T-helper 1 cell treated with Interleukin-12 subunit alpha and Interleukin-12 subunit beta and Interleukin-4 antibody, amounts not matched to agents 30 ng/mL and 1 ng/mL, for 36 hours (primary cell): ENCODE data around the gene TMEM223. TPM values are rescaled to one million over a fixed set of nuclear protein-coding genes. Genes with fewer than 3 reads are reported as not detected.
"Not testable (repeated sequence)": the region's sequence is repeated elsewhere in the genome, so short reads cannot be mapped to it uniquely, and the experiment has no call there.

Source experiments
- intact Hi-C: fragments of 100-400 bp; cut with micrococcal nuclease; formaldehyde crosslinking; loops from one replicate; pipeline ENCODE4 v1.15.1; 2024
- total RNA-seq: library from RNA; stranded (reverse); gene quantifications from 2 replicates; pipeline ENCODE4 v1.2.3, GENCODE V29; 2022

Gene TMEM223
- total RNA-seq, 1 donor from 2014 or later, result 18.4 TPM

GRCh38 chr11:62755086-62755615, 36.7 kb downstream of the TMEM223 start:
- intact Hi-C loops, result loop anchor here (2.0 kb wide), 1 partner anchor 76 kb away; the partner anchor contains the start of gene UBXN1

GRCh38 chr11:62753736-62754603, 37.8 kb downstream of the TMEM223 start, which contains the start of gene ZBTB3:
TSS of gene ZBTB3 (minus strand) at chr11:62754160. CDS start at chr11:62753664, 496 bp downstream.
- intact Hi-C loops, result loop anchor here (1.0 to 2.0 kb wide), 13 partner anchors 7 to 163 kb away; partner anchors contain the start of genes NXF1, POLR2G, STX5 and TAF6L

GRCh38 chr11:62752994-62753735, 38.6 kb downstream of the TMEM223 start:
- intact Hi-C loops, result loop anchor here (1.0 kb wide), 2 partner anchors 8 to 34 kb away; partner anchors contain the start of genes POLR2G and TMEM179B

- intact Hi-C loops, result no loop called here
These were observed 39.5 kb downstream of the TMEM223 start for GRCh38 chr11:62752177-62752785.

- intact Hi-C loops, result not testable (repeated sequence)
These were observed 41.9 kb downstream of the TMEM223 start for GRCh38 chr11:62749931-62750330.

GRCh38 chr11:62747475-62748160, 44.2 kb downstream of the TMEM223 start:
- intact Hi-C loops, result no loop called here

Other genes with a start within 250 kb of the TMEM223 start
- gene AHNAK, start 245.2 kb downstream of the TMEM223 start, total RNA-seq, result 359 and 362 TPM in 2 replicates
- gene EEF1G, start 218.1 kb downstream of the TMEM223 start, total RNA-seq, result 1,061 and 1,072 TPM in 2 replicates
- gene TUT1, start 200.5 kb downstream of the TMEM223 start, total RNA-seq, result 24.2 and 31.3 TPM in 2 replicates
- gene MTA2, start 190.1 kb downstream of the TMEM223 start, total RNA-seq, result 235 and 238 TPM in 2 replicates
- gene EML3, start 179.2 kb downstream of the TMEM223 start, total RNA-seq, result 141 and 150 TPM in 2 replicates
- gene ROM1, start 178.7 kb downstream of the TMEM223 start, total RNA-seq, result 1.1 and 2.7 TPM in 2 replicates
- gene B3GAT3, start 170.0 kb downstream of the TMEM223 start, total RNA-seq, result 70.6 and 77.1 TPM in 2 replicates
- 285 and 289 TPM in 2 replicates for gene GANAB, start 145.4 kb downstream of the TMEM223 start, total RNA-seq
- gene INTS5, start 138.7 kb downstream of the TMEM223 start, total RNA-seq, result 31.4 and 32.3 TPM in 2 replicates
- 110 and 112 TPM in 2 replicates for gene C11orf98, start 126.8 kb downstream of the TMEM223 start, total RNA-seq
- gene CSKMT, start 126.7 kb downstream of the TMEM223 start, total RNA-seq, result 26.4 and 26.7 TPM in 2 replicates
- 7.8 and 8.0 TPM in 2 replicates for gene UQCC3, start 120.3 kb downstream of the TMEM223 start, total RNA-seq
- gene LBHD1, start 119.7 kb downstream of the TMEM223 start, total RNA-seq, result 18.3 and 20.9 TPM in 2 replicates
- gene UBXN1, start 112.9 kb downstream of the TMEM223 start, total RNA-seq, result 126 and 127 TPM in 2 replicates
- 0.17 and 0.20 TPM in 2 replicates for gene LRRN4CL, start 102.5 kb downstream of the TMEM223 start, total RNA-seq
- gene BSCL2, start 84.6 kb downstream of the TMEM223 start, total RNA-seq, result 34.4 and 35.0 TPM in 2 replicates
- gene GNG3, start 84.3 kb downstream of the TMEM223 start, total RNA-seq, result not detected in 2 replicates
- 63.6 and 64.3 TPM in 2 replicates for gene HNRNPUL2, start 64.5 kb downstream of the TMEM223 start, total RNA-seq
- gene TTC9C, start 63.5 kb downstream of the TMEM223 start, total RNA-seq, result 49.8 and 51.5 TPM in 2 replicates
- 13.8 and 14.0 TPM in 2 replicates for gene ZBTB3, start 37.8 kb downstream of the TMEM223 start, total RNA-seq
- gene POLR2G, start 30.4 kb downstream of the TMEM223 start, total RNA-seq, result 108 and 112 TPM in 2 replicates
- gene TAF6L, start 20.6 kb downstream of the TMEM223 start, total RNA-seq, result 22.2 and 23.8 TPM in 2 replicates
- gene TMEM179B, start 4.6 kb downstream of the TMEM223 start, total RNA-seq, result 48.8 and 53.1 TPM in 2 replicates
- 97.3 and 97.4 TPM in 2 replicates for gene NXF1, start 13.4 kb upstream of the TMEM223 start, total RNA-seq
- gene STX5, start 40.0 kb upstream of the TMEM223 start, total RNA-seq, result 45.9 and 50.5 TPM in 2 replicates
- gene TEX54, start 40.8 kb upstream of the TMEM223 start, total RNA-seq, result not detected in 2 replicates
- 81.3 and 82.3 TPM in 2 replicates for gene WDR74, start 47.6 kb upstream of the TMEM223 start, total RNA-seq
- gene SLC3A2, start 88.9 kb upstream of the TMEM223 start, total RNA-seq, result 202 and 204 TPM in 2 replicates
- not detected in 2 replicates for gene CHRM1, start 129.4 kb upstream of the TMEM223 start, total RNA-seq
- gene SLC22A6, start 193.0 kb upstream of the TMEM223 start, total RNA-seq, result not detected in 2 replicates
- gene SLC22A8, start 223.8 kb upstream of the TMEM223 start, total RNA-seq, result not detected in 2 replicates